Mucosa of stomach (tissue), 1 donor: ENCODE results near the gene EPS8.

Source experiments
- H3K27me3 ChIP-seq: one replicate; pipeline ENCODE4 v1.7.0; 2013; ENCODE audit warnings: mild to moderate bottlenecking, low read length; ENCODE audit not compliant: control insufficient read depth, insufficient read depth
- H3K36me3 ChIP-seq: one replicate; pipeline ENCODE4 v1.7.0; 2013; ENCODE audit warnings: low read length; ENCODE audit not compliant: control insufficient read depth, insufficient read depth
- H3K4me1 ChIP-seq: one replicate; pipeline ENCODE4 v1.7.0; 2013; ENCODE audit warnings: mild to moderate bottlenecking, low read length; ENCODE audit not compliant: control insufficient read depth, insufficient read depth
- H3K4me3 ChIP-seq: one replicate; pipeline ENCODE4 v1.7.0; 2013; ENCODE audit warnings: low read length
- H3K9ac ChIP-seq: one replicate; pipeline ENCODE4 v1.7.0; 2013; ENCODE audit warnings: mild to moderate bottlenecking, low read length, moderate library complexity
- H3K9me3 ChIP-seq: one replicate; pipeline ENCODE4 v1.7.0; 2013; ENCODE audit warnings: mild to moderate bottlenecking, low read length, moderate library complexity; ENCODE audit not compliant: control insufficient read depth
- donor health status: Pancreatic carcinoma.

EPS8 gene

DNA sequence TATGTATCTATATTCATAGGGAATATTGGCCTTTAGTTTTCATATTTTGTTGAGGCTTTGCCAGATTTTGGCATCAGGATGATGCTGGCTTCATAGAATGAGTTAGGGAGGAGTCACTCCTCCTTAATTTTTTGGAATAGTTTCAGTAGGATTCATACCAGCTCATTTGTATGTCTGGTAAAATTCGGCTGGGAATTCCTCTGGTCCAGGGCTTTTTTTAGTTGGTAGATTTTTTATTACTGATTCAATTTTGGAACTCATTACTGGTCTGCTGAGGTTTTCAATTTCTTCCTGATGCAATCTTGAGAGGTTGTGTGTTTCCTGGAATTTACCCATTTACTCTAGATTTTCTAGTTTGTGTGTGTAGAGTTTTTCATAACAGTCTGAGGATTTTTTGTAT, 175.2 kb downstream of the EPS8 start:
- Histone ChIP-seq H3K36me3 (peaks cover 4% of the 10 kb centered on the region), H3K4me3 (no peak overlapping the region), H3K9me3 (no peaks in the 10 kb centered on the region), H3K27me3 (no peaks in the 10 kb centered on the region), H3K4me1 (no peaks in the 10 kb centered on the region), H3K9ac (no peak overlapping the region)

DNA sequence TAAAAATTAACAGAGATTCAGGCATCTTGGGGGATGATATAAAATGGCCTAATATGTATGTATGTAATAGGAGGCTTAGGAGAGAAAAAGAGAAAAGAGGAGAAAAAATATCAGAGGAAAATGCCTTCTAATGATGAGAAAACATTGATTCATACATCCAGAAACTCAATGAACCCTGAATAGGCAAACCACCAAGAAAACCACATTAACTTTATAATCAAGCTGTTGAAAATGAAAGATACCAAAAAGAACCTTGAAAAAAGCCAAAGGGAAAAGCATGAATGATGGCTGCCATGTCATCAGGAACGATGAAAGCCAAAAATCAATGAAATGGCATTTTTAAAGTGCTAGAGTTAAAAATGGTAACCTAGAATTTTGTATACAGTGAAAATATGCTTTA, 180.2 kb downstream of the EPS8 start:
- Histone ChIP-seq H3K27me3 (no peaks in the 10 kb centered on the region), H3K9me3 (no peaks in the 10 kb centered on the region), H3K36me3 (no peaks in the 10 kb centered on the region), H3K4me1 (no peaks in the 10 kb centered on the region), H3K4me3 (no peak overlapping the region), H3K9ac (no peak overlapping the region)

DNA sequence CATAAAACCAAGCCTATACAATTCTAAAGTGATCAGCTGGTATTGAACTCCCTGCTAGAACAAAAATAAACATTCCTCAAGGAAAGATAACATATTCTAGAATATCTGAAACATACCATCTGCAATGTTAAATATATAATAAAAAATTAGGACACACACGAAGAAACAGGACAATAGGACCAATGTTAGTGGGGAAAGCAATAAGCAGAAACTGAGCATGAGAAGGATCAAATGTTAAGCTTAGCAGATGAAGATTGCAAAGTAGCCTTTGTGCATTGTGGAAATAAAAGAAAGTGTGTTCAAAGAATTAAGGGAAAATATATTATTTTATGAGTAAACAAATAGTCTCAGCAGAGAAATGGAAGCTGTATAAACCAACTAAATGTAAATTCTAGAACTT, 180.8 kb downstream of the EPS8 start:
- no peaks in the 10 kb centered on the region for H3K4me1 ChIP-seq
- H3K4me3 ChIP-seq = no peak overlapping the region
- no peak overlapping the region for H3K9ac ChIP-seq
- H3K36me3 ChIP-seq = no peaks in the 10 kb centered on the region
- H3K27me3 ChIP-seq = no peaks in the 10 kb centered on the region
- no peaks in the 10 kb centered on the region for H3K9me3 ChIP-seq

DNA sequence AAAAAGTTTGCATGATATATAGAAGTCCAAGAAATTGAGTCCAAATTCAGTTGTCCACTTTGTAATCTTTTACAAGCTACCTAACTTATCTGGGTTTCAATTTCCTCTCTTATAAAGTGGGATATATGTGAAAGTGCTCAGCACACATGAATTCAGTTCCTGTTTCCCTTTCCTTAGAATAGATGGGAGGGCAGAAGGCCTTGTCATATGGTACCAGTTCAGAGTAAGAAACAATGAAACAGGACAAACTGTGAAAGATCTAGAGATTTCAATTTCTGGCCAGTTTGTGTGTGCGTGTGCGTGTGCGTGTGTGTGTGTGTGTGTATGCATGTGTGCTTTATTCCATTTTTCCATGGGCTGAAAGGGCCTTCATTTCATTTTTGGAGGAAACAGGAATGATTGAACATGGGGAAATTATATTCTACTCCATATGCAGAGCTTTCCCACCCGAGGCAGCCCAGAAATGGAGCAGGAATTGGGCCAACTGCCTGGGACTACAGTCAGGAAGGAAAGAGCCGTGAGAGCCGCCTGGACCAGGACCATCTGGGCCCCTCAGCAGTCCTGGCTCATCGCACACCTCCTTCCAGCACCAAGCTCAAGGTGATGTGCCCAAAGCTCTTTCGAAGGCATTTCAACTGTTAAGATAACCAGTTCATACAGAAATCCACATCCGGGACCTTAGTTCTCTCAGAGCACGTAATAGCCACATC, 183.2 kb downstream of the EPS8 start:
- Histone ChIP-seq H3K9ac (no peak overlapping the region), H3K4me1 (peaks cover 6% of the 10 kb centered on the region), H3K9me3 (no peaks in the 10 kb centered on the region), H3K27me3 (no peaks in the 10 kb centered on the region), H3K4me3 (no peak overlapping the region), H3K36me3 (no peaks in the 10 kb centered on the region)

DNA sequence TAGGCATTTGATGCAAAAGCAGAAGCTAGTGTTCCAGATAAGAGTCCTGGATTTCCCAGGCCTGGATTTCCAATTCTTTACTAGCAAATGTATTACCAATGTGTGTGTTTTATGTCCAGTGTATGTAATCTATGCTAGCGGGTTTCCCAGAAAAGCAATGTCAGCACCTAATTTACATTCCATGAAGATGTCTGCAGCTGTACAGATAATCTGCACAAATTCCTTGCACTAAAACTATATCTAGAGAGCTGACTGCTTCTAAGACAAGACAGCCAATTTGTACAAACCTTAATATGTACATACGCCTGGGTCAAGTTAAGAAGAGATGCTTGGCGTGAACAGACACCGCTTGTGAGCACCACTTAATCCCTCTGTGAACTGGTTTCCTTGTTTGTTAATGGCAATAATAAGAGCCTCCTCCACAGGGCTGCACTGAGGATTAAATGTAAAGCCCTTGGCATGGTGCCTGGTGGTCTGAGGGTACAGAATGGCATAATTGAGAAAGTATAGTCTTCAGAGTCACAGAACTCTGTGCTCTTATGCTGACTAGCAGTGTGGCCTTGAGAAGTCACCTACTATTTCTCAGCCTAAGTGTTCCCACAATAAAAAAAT, 185.6 kb downstream of the EPS8 start:
- no peaks in the 10 kb centered on the region for H3K9me3 ChIP-seq
- no peaks in the 10 kb centered on the region for H3K36me3 ChIP-seq
- no peak overlapping the region for H3K9ac ChIP-seq

DNA sequence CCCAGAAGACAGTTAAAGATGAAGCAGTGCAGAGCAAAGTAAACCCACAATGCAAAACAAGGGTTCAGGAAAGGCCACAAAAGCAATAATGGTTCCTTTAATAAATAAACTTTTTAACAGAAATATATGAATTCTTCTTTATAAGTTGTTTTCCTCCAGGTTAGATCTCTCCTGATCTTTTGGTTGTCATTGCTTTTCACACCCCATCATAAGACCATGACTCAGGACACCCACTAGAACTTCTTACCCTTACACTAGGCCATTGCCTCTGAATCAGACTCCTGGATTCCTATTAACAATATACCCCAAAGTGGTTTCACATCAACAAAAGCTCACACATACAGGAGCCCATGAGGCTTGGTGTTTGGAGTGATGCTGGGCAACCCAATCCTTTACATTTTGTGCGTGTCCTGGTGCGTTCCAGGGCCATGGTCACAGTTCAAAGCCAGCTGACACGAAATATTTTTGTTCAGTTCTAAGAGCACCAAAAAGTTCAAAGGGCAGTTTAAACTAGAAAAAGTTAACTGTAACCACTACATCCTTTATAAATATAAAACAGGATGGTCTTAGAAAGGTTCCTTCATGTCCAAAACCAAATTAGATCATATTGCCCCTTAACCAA, 187.0 kb downstream of the EPS8 start:
- Histone ChIP-seq H3K9me3 (no peaks in the 10 kb centered on the region), H3K36me3 (no peaks in the 10 kb centered on the region), H3K4me1 (peaks cover 16% of the 10 kb centered on the region), H3K9ac (no peak overlapping the region), H3K27me3 (no peaks in the 10 kb centered on the region), H3K4me3 (no peak overlapping the region)

More for the DNA sequence above, 185.6 kb downstream of the EPS8 start:
- Histone ChIP-seq H3K27me3 (no peaks in the 10 kb centered on the region), H3K4me3 (no peak overlapping the region), H3K4me1 (peaks cover 16% of the 10 kb centered on the region)

DNA sequence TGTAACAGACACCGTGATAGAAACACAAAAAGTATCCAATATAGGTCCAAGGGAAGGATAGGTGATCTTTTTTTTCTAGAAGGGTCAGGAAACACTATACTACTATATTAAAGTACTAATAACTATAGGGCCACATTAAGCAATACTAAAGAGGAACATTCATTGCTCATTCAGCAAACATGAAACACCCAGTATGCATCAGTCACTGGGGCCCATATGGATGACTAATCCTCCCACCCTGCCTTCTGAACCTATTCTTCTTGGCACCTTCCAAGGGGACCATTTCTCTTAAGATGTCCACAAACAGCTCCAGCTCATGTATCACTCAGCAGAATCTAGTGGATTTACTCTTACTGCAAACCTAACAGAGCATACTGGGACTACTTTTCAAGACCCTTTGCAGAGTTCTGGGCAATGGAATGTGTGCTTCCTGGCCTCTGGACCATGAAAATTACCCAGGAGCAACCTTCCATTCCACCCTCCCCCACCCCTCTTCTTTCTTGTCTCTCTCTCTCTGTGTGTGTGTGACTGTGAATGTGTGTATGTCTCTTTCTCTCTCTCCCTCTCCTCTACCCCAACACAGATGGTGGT, 187.9 kb downstream of the EPS8 start:
- Histone ChIP-seq H3K9me3 (no peaks in the 10 kb centered on the region), H3K9ac (no peak overlapping the region), H3K4me3 (no peak overlapping the region), H3K4me1 (peaks cover 16% of the 10 kb centered on the region), H3K36me3 (no peaks in the 10 kb centered on the region), H3K27me3 (no peaks in the 10 kb centered on the region)

DNA sequence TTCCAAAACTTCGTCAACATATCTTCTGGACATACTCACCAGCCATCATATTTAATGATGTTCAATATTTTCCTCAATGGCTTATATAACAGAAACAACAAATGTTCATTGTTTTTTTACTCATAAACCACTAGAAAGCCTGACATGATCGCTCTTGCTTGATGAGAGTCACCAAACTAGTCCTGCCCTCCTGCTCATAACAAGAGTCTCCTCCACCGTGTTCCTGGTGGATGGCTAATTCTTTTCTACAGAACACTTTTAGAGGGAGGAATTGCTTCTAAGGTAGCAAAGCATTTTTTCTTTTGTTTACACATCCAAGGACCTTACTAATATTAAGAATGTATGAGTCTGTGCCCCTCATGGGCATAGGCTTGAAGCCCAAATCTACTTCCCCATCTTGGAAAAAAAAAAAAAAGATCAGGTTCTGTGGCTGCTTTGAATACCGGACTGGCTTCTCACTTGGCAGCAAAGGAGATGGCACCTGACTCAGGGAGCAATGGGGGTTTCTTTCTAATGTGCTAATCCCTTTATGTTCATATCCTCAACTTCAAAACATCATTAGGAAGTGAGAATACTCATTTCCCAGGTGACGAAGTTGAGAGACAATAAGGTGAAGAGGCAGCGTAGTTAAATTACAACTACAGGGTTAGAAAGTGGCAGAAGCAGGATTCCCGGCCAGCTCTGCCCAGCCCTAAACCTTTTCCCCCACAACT, 188.8 kb downstream of the EPS8 start:
- no peaks in the 10 kb centered on the region for H3K9me3 ChIP-seq
- H3K4me3 ChIP-seq = no peak overlapping the region
- H3K9ac ChIP-seq = no peak overlapping the region
- H3K4me1 ChIP-seq = peaks cover 16% of the 10 kb centered on the region
- H3K27me3 ChIP-seq = no peaks in the 10 kb centered on the region
- H3K36me3 ChIP-seq = no peaks in the 10 kb centered on the region

DNA sequence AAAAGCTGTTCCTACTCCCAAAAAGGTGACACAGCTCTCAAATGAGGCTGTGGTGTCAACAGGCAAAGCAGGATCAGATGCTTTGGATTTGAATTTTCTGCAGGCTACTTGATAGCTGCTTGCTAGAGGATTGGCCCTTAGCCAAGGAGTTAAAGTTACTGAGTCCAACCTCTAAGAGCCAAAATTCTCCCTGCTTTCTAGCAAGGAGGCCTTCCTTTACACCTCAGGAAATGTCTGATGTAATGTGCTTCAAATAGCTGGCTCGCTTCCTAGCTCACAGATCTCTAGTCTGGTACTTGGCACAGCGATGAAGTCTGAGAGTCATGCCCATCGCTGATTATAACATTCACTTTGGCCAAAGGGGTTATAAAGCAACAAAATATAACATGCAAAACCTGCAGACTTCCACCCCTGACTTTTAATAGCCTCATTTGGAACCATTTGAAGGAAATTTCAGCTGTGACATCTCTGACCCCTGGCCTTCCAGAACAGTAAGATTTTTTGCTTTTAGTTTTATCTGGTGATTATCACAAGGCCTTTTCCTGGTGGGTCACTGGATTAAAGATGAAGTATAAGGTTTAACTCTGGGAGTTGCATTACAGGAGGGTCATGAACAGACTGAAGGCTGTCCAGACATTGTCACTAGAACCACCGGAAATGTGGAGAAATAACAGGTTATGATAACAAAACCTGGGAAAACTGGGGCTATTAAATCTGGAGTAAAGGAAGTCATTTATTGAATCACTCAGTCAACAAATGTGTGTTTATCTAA, 189.7 kb downstream of the EPS8 start:
- Histone ChIP-seq H3K9ac (no peak overlapping the region), H3K9me3 (no peaks in the 10 kb centered on the region), H3K4me1 (peaks cover 16% of the 10 kb centered on the region), H3K27me3 (no peaks in the 10 kb centered on the region), H3K4me3 (no peak overlapping the region), H3K36me3 (no peaks in the 10 kb centered on the region)

DNA sequence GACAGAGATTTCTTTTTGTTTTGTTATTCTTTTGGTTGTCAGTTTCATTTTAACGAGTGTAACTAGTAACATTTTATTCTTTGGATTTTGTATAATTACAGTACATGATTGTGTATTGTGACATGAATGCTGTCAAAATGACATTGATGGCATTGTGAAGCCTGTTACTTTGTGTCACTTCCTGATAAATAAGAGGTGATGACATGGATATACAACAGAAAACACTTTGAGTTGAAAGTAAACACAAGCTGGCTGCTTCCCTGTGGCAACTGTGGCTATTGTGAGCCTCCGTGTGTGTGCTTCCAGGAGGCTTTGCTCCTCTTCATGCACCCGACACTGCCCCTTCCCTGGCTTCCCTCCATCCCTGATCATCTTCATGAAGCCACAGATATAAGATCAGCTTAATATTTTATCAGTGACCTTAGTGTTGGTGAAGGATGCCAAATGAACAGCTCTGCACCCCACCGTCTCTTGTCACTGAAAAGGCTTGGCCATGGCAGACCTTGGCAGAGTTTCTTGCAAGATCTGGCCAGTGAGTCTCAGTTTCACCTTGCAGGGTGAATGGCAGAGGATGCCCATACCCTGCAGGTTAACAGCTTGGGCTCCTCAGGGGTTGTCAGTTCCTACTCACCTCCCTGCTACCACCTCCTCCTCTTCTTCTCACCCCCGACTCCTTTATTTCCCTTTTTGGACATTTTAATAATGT, 191.9 kb downstream of the EPS8 start:
- Histone ChIP-seq H3K4me1 (peaks cover 16% of the 10 kb centered on the region), H3K9ac (no peak overlapping the region), H3K4me3 (no peak overlapping the region), H3K36me3 (no peaks in the 10 kb centered on the region), H3K9me3 (no peaks in the 10 kb centered on the region), H3K27me3 (no peaks in the 10 kb centered on the region)

DNA sequence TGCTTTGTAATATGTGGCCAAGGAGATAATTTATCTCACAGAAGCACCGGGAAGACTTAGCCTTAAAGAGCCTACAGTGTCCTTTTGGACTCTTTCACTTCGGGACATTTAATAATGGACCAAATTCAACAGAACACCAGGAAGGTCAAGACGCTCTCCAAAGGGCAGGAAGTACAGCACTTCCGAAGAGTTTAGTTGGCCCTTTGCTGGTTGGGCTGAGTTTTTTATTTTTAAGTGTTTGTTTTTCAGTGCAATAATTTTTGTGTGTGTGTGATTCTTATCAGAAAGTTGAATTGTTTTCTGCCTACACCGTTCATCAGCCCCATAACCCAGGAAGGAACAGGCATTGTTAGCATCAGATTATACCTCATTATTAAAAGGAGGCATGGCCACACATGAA, 193.0 kb downstream of the EPS8 start:
- Histone ChIP-seq H3K9ac (no peak overlapping the region), H3K36me3 (no peaks in the 10 kb centered on the region), H3K4me3 (no peak overlapping the region), H3K9me3 (no peaks in the 10 kb centered on the region), H3K27me3 (no peaks in the 10 kb centered on the region), H3K4me1 (peaks cover 11% of the 10 kb centered on the region)
